ENCODE data around the gene PTPRN2. TPM values are rescaled to one million over a fixed set of nuclear protein-coding genes. Genes with fewer than 3 reads are reported as not detected.

PTPRN2 gene
- total RNA-seq, 4 donors from 2014 or later: 2.0 to 9.5 (median 2.6) TPM

DNA sequence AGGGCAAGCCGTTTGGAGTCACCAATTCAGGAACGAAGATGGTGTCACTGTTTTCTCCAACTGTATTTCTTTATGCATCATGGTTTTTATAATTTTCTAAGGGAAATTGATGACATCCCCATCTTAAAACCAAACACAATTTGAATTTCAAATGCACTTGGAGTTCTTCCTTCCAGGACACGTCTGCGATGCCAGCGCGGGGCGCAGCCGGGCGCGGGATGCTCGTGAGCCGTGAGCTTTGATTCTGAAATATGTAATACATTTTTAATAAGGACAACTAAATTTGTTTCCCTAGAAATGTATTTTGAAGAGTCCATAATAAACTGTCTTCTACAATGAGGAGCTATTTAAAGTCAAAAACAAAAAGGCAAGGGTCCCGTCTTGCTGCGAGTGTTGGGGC, 758.7 kb downstream of the PTPRN2 start:
- ATAC-seq (ENCODE audit: low FRiP score) (no peak), DNase-seq (ENCODE audit: low spot score) (no peak)
- TF ChIP-seq, protein P1, sequence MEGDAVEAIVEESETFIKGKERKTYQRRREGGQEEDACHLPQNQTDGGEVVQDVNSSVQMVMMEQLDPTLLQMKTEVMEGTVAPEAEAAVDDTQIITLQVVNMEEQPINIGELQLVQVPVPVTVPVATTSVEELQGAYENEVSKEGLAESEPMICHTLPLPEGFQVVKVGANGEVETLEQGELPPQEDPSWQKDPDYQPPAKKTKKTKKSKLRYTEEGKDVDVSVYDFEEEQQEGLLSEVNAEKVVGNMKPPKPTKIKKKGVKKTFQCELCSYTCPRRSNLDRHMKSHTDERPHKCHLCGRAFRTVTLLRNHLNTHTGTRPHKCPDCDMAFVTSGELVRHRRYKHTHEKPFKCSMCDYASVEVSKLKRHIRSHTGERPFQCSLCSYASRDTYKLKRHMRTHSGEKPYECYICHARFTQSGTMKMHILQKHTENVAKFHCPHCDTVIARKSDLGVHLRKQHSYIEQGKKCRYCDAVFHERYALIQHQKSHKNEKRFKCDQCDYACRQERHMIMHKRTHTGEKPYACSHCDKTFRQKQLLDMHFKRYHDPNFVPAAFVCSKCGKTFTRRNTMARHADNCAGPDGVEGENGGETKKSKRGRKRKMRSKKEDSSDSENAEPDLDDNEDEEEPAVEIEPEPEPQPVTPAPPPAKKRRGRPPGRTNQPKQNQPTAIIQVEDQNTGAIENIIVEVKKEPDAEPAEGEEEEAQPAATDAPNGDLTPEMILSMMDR (IDR thresholded peaks at IDR 0.05): no peak

- TF ChIP-seq, protein P1 (IDR thresholded peaks at IDR 0.05): no peak
- DNase-seq (ENCODE audit: low spot score): no peak
- no peak for ATAC-seq (ENCODE audit: low FRiP score)
These were observed 759.4 kb downstream of the PTPRN2 start for GRCh38 chr7:157828190-157828589.

GRCh38 chr7:157827863-157828160, 759.8 kb downstream of the PTPRN2 start:
- DNase-seq (ENCODE audit: low spot score) (no peak), ATAC-seq (ENCODE audit: low FRiP score) (no peak)
- TF ChIP-seq, protein P1 (IDR thresholded peaks at IDR 0.05): no peak

DNA sequence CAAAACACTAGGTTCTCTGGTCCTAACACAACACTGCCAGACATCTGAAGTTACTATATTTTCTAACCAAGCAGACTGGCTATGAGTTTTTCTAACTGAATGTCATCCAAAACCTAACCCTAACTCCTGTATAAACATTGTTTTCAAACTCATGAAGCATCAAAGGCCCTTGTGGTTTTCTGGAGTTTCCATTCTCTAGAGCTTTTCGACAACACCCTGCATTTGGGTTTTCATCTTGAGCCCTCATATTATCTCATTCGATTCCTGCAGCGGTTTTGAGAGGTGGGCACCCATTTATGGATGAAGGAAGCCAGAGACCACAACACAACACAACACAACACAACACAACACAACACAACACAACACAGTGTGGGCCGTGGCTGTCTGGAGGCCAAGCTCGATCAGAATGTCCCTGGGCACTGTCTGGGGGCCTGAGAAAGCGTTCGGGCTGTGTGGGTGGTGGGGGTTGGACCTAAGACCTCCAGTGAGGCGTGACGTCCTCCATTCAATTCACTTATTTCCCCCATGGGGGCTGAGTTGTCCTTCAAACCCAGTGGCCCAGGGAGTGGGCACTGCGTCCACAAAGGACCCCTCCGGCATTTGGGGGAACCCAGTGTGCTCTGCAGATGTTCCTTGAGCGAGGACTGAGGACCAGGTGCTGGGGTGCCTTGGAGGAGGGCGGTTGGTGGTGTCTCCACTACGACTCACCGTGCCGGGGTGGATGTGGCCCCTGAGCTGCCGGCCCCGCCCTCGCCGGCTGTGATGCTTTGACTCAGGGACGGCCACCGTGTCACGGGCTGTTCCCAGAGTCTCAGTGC, 760.4 kb downstream of the PTPRN2 start:
- TF ChIP-seq, protein P1 (IDR thresholded peaks at IDR 0.05): no peak
- DNase-seq (ENCODE audit: low spot score) (no peak), ATAC-seq (ENCODE audit: low FRiP score) (no peak)

DNA sequence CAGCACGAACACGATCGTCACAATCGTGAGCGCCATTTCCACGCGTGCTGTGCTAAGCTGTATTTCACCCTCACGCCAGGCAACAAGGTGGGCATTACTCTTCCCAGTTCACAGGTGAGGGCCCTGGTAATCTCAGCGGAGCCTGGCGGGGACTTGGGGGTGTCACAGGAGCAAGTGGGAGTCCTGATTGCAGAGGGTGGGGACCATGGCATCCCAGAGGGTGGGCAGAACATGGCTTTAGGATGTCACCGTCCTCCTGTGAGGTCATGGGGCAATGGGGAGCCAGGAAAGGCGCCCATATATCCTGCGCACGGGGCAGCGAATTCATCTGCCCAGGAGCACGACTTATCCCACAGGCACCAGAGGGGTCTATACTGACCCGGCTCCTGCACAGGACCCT, 761.1 kb downstream of the PTPRN2 start:
- no peak for ATAC-seq (ENCODE audit: low FRiP score)
- TF ChIP-seq, protein P1 (IDR thresholded peaks at IDR 0.05): no peak
- DNase-seq (ENCODE audit: low spot score): no peak

DNA sequence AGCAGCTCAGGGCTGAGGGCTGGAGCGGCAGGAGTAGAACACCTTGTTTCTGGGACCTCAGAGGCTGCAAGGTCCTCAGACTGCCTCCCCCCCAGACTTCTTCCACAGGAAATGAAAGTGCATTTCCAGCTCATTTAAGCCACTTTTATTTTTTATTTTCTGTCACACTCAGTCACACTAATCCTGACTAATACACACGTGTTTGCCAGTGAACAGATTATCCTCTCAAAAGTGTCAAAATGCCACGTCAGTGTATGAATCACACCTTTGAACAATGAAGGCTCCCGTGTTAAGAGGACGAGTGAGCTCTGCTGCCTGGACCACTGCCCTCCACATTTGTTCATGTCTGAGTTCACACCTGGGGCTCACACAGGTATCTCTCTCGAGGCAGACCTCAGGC, 762.3 kb downstream of the PTPRN2 start:
- DNase-seq (ENCODE audit: low spot score): no peak
- TF ChIP-seq, protein P1 (IDR thresholded peaks at IDR 0.05): no peak
- no peak for ATAC-seq (ENCODE audit: low FRiP score)

DNA sequence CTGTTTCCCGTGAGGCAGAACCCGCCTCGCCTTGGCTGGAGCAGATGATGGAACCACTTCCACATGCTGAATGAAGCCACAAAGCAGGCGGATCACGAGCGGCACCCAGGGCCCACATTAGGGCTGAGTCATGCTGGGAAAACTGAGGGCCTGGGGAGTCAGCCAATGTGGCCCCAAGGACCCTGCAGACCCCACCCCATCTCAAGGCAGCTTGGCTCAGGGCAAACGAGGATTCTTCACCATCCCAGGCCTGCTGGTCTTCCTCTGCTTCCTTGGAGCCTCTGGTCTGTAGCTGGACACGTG, 762.9 kb downstream of the PTPRN2 start:
- TF ChIP-seq, protein P1 (IDR thresholded peaks at IDR 0.05): no peak
- no peak for ATAC-seq (ENCODE audit: low FRiP score)
- no peak for DNase-seq (ENCODE audit: low spot score)

Measured in omental fat pad (tissue), 4 donors.